OCI-LY1 (cell line): ENCODE measurements around the gene MRO.

Experiments
- CTCF ChIP-seq: fragments of 200-600 bp; sonication (generic), shearing (Covaris generic); IDR thresholded peaks from 2 replicates; pipeline ENCODE4 v1.5.1; 2017; ENCODE audit warnings: mild to moderate bottlenecking, antibody characterized with exemption, low read length, moderate library complexity, mixed read lengths
- EZH2 ChIP-seq: fragments of 200-600 bp; sonication (generic), shearing (Covaris generic); IDR thresholded peaks from 2 replicates; pipeline ENCODE4 v1.8.0; 2017; ENCODE audit warnings: borderline replicate concordance, mixed run types, mild to moderate bottlenecking, antibody characterized with exemption, low read length, moderate library complexity, mixed read lengths

DNA sequence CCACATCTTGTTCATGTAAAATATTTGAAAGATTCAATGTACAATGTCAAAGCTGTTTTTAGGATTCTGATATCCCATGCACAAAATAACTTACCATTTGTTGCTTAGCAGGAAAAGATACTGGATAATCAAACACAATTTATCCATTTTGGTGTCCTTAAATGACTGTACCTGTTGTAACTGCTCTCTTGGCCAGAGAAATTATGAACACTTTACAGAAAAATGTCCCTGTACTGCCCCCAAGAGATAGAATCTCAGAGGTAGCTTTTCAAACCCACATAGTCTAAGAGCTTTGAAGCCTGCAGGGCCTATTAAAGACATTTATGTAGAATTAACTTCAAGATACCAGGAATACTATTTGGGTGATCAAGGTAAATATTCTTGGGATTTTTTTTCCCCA, 46.9 kb upstream of the MRO start:
- TF ChIP-seq CTCF (peak; percentile 57), EZH2 (no peak)
